GM20000 (cell line): ENCODE results near the gene ZBTB7A.

Source experiments
- DNase-seq: peaks from one replicate; pipeline ENCODE4 v3.0.0; 2012; ENCODE audit warnings: low spot score
- CTCF ChIP-seq: IDR thresholded peaks from 2 replicates; pipeline ENCODE4 v1.5.1; 2012; ENCODE audit warnings: mild to moderate bottlenecking, control low read depth; ENCODE audit errors: extremely low read depth, missing control alignments

Gene ZBTB7A

GRCh38 chr19:4109626-4109945 lies 42.9 kb upstream of the ZBTB7A start:
- no peak for DNase-seq
- TF ChIP-seq CTCF: no peak

- peak; percentile 87 for DNase-seq
- no peak for TF ChIP-seq CTCF
These were observed 42.3 kb upstream of the ZBTB7A start for GRCh38 chr19:4108767-4109625.

GRCh38 chr19:4103080-4103433 lies 36.4 kb upstream of the ZBTB7A start:
- no peak for TF ChIP-seq CTCF
- DNase-seq: no peak

- no peak for TF ChIP-seq CTCF
- DNase-seq: no peak
These were observed 35.8 kb upstream of the ZBTB7A start for GRCh38 chr19:4102339-4103079.

- TF ChIP-seq CTCF: no peak
- no peak for DNase-seq
These were observed 34.7 kb upstream of the ZBTB7A start for GRCh38 chr19:4101496-4101770.

GRCh38 chr19:4100647-4101495 lies 34.2 kb upstream of the ZBTB7A start:
- TF ChIP-seq CTCF: no peak
- no peak for DNase-seq
